VCaP (cell line): ENCODE measurements around the gene COL27A1.

Experiments
- H3K27ac ChIP-seq: fragments of 450-650 bp; 2 replicates; pipeline ENCODE4 v1.5.1; 2017
- CTCF ChIP-seq: fragments of 450-650 bp; conservative IDR thresholded peaks from 2 replicates; pipeline ENCODE4 v1.5.1; 2017; ENCODE audit warnings: mild to moderate bottlenecking, moderate library complexity

Gene COL27A1

GRCh38 chr9:114291886-114292590, 136.7 kb downstream of the COL27A1 start:
- H3K27ac ChIP-seq = no peak overlapping the region
- TF ChIP-seq CTCF = no peak

GRCh38 chr9:114294664-114295063, 139.3 kb downstream of the COL27A1 start:
- TF ChIP-seq CTCF = no peak
- H3K27ac ChIP-seq = no peak overlapping the region

GRCh38 chr9:114296338-114296737, 141.0 kb downstream of the COL27A1 start:
- no peak overlapping the region for H3K27ac ChIP-seq
- no peak for TF ChIP-seq CTCF

- H3K27ac ChIP-seq = no peak overlapping the region
- TF ChIP-seq CTCF = no peak
These were observed 144.2 kb downstream of the COL27A1 start for GRCh38 chr9:114299286-114300152.

- H3K27ac ChIP-seq = no peak overlapping the region
- no peak for TF ChIP-seq CTCF
These were observed 145.0 kb downstream of the COL27A1 start for GRCh38 chr9:114300153-114300845.

- TF ChIP-seq CTCF = no peak
- H3K27ac ChIP-seq = no peak overlapping the region
These were observed 145.8 kb downstream of the COL27A1 start for GRCh38 chr9:114300846-114301797.
